ENCODE data around the gene ENTPD1. TPM values are rescaled to one million over a fixed set of nuclear protein-coding genes. Genes with fewer than 3 reads are reported as not detected.

ENTPD1 gene
- total and polyA plus RNA-seq, 9 of the 15 experiments (the other 6 are each of a cell fraction or from before 2014, with no cell fraction given): 0.07 to 1.5 (median 0.37) TPM

DNA sequence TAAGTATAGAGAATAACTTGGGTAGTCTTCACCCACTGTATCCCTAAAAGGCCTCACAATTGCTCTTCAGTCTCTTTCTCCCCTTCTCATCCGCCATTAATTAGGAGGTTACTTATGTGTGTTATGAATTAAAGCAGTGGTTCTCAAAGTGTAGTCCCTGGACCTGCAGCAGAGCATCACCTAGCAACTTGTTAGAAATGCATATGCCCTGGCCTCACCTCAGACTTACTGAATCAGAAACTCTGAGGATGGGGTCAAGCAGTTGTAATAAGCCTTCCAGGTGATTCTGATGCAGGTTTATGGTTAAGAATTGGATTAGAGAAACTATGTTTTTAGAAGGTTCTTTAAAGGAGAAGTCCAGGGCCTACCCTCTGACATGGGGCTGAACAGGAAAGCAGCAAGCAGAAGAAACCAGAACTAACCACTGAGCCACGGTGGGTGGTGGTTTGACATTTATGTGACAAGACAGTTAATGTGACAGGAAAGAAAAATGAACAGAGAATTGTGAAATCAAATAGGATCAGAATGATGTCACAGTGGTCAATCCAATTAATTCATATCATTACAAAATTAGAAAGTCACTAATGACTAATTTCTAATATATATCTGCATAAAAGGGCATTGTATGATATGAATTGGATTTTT lies 37.6 kb downstream of the ENTPD1 start:
- no peaks in the 10 kb centered on the region for H4K20me1 ChIP-seq (replicated peaks; ENCODE audit: control insufficient read depth, insufficient read depth, low read length)
- H3K4me3 ChIP-seq: no peak overlapping the region
- no peaks in the 10 kb centered on the region for H3K4me1 ChIP-seq (replicated peaks in 1 of 2; ENCODE audit: control insufficient read depth in 2 of 2, insufficient read depth in 2 of 2, low read length in 2 of 2)
- H3K9ac ChIP-seq (ENCODE audit: insufficient read depth in 1 of 2, low read depth in 2 of 2, low read length in 2 of 2): no peak overlapping the region
- no peaks in the 10 kb centered on the region for H3K36me3 ChIP-seq (ENCODE audit: control insufficient read depth, insufficient read depth, low read length)
- no peaks in the 10 kb centered on the region for H3K27me3 ChIP-seq (ENCODE audit: control insufficient read depth in 2 of 2, insufficient read depth in 2 of 2, low read length in 2 of 2)
- no peaks in the 10 kb centered on the region for H3K9me1 ChIP-seq (ENCODE audit: control insufficient read depth, insufficient read depth, low read length)
- no peak for DNase-seq (ENCODE audit: extremely low read depth in 1 of 4, low spot score in 3 of 4)
- intact Hi-C loops (cut with micrococcal nuclease): no loop called here
- no peaks in the 10 kb centered on the region for H3K79me2 ChIP-seq (ENCODE audit: control insufficient read depth, insufficient read depth, low read length)
- H2AFZ ChIP-seq (ENCODE audit: low read depth, low read length): no peak overlapping the region
- FAIRE-seq: no peak
- TF ChIP-seq BRCA1 (IDR thresholded peaks at IDR 0.05): no peak
- no peak for TF ChIP-seq BRCA1 (CRISPR knock-in tag; IDR thresholded peaks at IDR 0.05)
- TF ChIP-seq ZNF583 (CRISPR knock-in tag; IDR thresholded peaks at IDR 0.05): no peak
- TF ChIP-seq SMARCA5 (IDR thresholded peaks at IDR 0.05): no peak
- no peak for TF ChIP-seq NR2C1 (IDR thresholded peaks at IDR 0.05)
- no peak for TF ChIP-seq NR2C1 (tag; IDR thresholded peaks at IDR 0.05)
- TF ChIP-seq GABPB2 (CRISPR knock-in tag; conservative IDR thresholded peaks at IDR 0.05): no peak
- TF ChIP-seq, protein P1, sequence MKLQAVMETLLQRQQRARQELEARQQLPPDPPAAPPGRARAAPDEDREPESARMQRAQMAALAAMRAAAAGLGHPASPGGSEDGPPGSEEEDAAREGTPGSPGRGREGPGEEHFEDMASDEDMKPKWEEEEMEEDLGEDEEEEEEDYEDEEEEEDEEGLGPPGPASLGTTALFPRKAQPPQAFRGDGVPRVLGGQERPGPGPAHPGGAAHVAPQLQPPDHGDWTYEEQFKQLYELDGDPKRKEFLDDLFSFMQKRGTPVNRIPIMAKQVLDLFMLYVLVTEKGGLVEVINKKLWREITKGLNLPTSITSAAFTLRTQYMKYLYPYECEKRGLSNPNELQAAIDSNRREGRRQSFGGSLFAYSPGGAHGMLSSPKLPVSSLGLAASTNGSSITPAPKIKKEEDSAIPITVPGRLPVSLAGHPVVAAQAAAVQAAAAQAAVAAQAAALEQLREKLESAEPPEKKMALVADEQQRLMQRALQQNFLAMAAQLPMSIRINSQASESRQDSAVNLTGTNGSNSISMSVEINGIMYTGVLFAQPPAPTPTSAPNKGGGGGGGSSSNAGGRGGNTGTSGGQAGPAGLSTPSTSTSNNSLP (IDR thresholded peaks at IDR 0.05; ENCODE audit: borderline replicate concordance, low read depth, low read length): no peak
- TF ChIP-seq ZNF507 (tag; conservative IDR thresholded peaks at IDR 0.05): no peak
- no peak for TF ChIP-seq ZNF143 (CRISPR knock-in tag; IDR thresholded peaks at IDR 0.05)
- no peak for TF ChIP-seq NCOR1 (IDR thresholded peaks at IDR 0.05)
- TF ChIP-seq CCNT2 (IDR thresholded peaks at IDR 0.05; ENCODE audit: borderline replicate concordance, extremely low read depth, insufficient read length, low read depth, low read length): no peak
- no peak for TF ChIP-seq SREBF1 (IDR thresholded peaks at IDR 0.05; ENCODE audit: borderline replicate concordance, low read depth, low read length)
- TF ChIP-seq ZNF644 (tag; IDR thresholded peaks at IDR 0.05; ENCODE audit: low read depth): no peak
- TF ChIP-seq, protein P2, sequence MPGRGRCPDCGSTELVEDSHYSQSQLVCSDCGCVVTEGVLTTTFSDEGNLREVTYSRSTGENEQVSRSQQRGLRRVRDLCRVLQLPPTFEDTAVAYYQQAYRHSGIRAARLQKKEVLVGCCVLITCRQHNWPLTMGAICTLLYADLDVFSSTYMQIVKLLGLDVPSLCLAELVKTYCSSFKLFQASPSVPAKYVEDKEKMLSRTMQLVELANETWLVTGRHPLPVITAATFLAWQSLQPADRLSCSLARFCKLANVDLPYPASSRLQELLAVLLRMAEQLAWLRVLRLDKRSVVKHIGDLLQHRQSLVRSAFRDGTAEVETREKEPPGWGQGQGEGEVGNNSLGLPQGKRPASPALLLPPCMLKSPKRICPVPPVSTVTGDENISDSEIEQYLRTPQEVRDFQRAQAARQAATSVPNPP (IDR thresholded peaks at IDR 0.05; ENCODE audit: borderline replicate concordance, insufficient read depth, insufficient read length): no peak
- no peak for TF ChIP-seq PHF20 (IDR thresholded peaks at IDR 0.05; ENCODE audit: partially characterized antibody)
- no peak for TF ChIP-seq ZNF561 (CRISPR knock-in tag; conservative IDR thresholded peaks at IDR 0.05)
- no peak for TF ChIP-seq PTBP1 (IDR thresholded peaks at IDR 0.05; ENCODE audit: low read depth, low read length)
- no peak for TF ChIP-seq ZKSCAN3 (CRISPR knock-in tag; IDR thresholded peaks at IDR 0.05)
- no peak for TF ChIP-seq ARID1B (IDR thresholded peaks at IDR 0.05)
- no peak for TF ChIP-seq NCOA4 (IDR thresholded peaks at IDR 0.05; ENCODE audit: partially characterized antibody)
- TF ChIP-seq ILK (tag; IDR thresholded peaks at IDR 0.05; ENCODE audit: borderline replicate concordance, low read depth): no peak
- POLR2A ChIA-PET: no interaction called here
- no peak for ATAC-seq
- WGBS (ENCODE audit: insufficient coverage, low coverage, missing lambda C conversion rate): 0% methylated on average over 2 of the region's 2 CpGs
- BruUV-seq (replicated peaks): no TSS peak
- H3K4me2 ChIP-seq (ENCODE audit: insufficient read depth, low read length): no peak overlapping the region
- CTCF ChIA-PET (ENCODE audit: low intra/inter-chr PET ratio): no interaction called here
- no peak overlapping the region for H3K27ac ChIP-seq (ENCODE audit: extremely low read depth, low read depth, low read length)
- in situ Hi-C loops (cut with MboI): no loop called here
- H3K9me3 ChIP-seq (replicated peaks; ENCODE audit: control insufficient read depth, insufficient read depth, low read depth, low read length): no peaks in the 10 kb centered on the region

All from K562 (cell line).